Body of pancreas (tissue), 4 donors: Measurements from ENCODE around the gene SIRPA. TPM values are rescaled to one million over a fixed set of nuclear protein-coding genes. Genes with fewer than 3 reads are reported as not detected.

Experiments
- ATAC-seq: fragments of 150-250 bp; one replicate; pipeline ENCODE4 v1.9.1; 2016
- DNase-seq, 4 donors: peaks; one replicate each; pipeline ENCODE4 v3.0.0-alpha.2; 2019
- H3K27ac ChIP-seq, 4 donors: fragments of 200-600 bp; sonication (generic); 1 replicate in 3 of 4; 2 replicates in 1 of 4; pipeline versions ENCODE4 v1.5.1 to v1.6.1; 2016 to 2019; ENCODE audit warnings: mild to moderate bottlenecking in 1 of 4, mixed read lengths in 1 of 4, moderate library complexity in 1 of 4
- H3K27me3 ChIP-seq, 2 donors: fragments of 200-600 bp; sonication (generic); one replicate each; pipeline ENCODE4 v1.6.0; 2016; ENCODE audit warnings: mild to moderate bottlenecking in 1 of 2
- H3K36me3 ChIP-seq, 2 donors: fragments of 200-600 bp; sonication (generic); replicated peaks in 1 of 2; 2 replicates each; pipeline ENCODE4 v1.5.1; 2016; ENCODE audit warnings: low read depth in 2 of 2; ENCODE audit not compliant: insufficient read depth in 1 of 2
- H3K4me1 ChIP-seq: fragments of 200-600 bp; sonication (generic); one replicate; pipeline ENCODE4 v1.6.0; 2016
- H3K4me3 ChIP-seq, 2 donors: fragments of 200-600 bp; sonication (generic); 1 replicate in 1 of 2; 2 replicates in 1 of 2; pipeline ENCODE4 v1.5.1; 2016 to 2019
- H3K9me3 ChIP-seq, 3 donors: fragments of 200-600 bp; sonication (generic); 1 replicate in 2 of 3; 2 replicates in 1 of 3; pipeline ENCODE4 v1.5.1; 2016
- POLR2A ChIP-seq, 3 donors: fragments of 450-650 bp; IDR thresholded peaks; one replicate each; pipeline ENCODE4 v1.6.1; 2016; ENCODE audit warnings: antibody characterized with exemption in 3 of 3, mild to moderate bottlenecking in 2 of 3
- WGBS, 2 donors: methylation state at CpG; one replicate each; pipeline ENCODE4 v1.1.5; 2017; 5-methylcytosine and 5-hydroxymethylcytosine counted together
- intact Hi-C: fragments of 100-400 bp; cut with DNase I; formaldehyde crosslinking; loops from one replicate; pipeline ENCODE4 v1.15.1; 2023
- total RNA-seq, 2 donors: library from RNA; depleted of rRNA; stranded (reverse); fragments of >200 nt; gene quantifications; one replicate each; pipeline ENCODE4 v1.1.0, GENCODE V29; 2016
- TF ChIP-seq, protein P1 (sequence below), 7 experiments: fragments of 450-650 bp in 4 of 7; fragments of 200-600 bp in 3 of 7; sonication (generic) in 3 of 7; IDR thresholded peaks; one replicate each; pipeline ENCODE4 v1.5.1; 2016 to 2019; ENCODE audit warnings: antibody characterized with exemption in 7 of 7

The SIRPA gene
- total RNA-seq, 2 donors from 2014 or later, result 15.0 to 20.1 TPM

- H3K27me3 ChIP-seq, result no peaks in the 10 kb centered on the region
- DNase-seq, result peak in 1 of 4 donors; percentile 24
- TF ChIP-seq, protein P1, sequence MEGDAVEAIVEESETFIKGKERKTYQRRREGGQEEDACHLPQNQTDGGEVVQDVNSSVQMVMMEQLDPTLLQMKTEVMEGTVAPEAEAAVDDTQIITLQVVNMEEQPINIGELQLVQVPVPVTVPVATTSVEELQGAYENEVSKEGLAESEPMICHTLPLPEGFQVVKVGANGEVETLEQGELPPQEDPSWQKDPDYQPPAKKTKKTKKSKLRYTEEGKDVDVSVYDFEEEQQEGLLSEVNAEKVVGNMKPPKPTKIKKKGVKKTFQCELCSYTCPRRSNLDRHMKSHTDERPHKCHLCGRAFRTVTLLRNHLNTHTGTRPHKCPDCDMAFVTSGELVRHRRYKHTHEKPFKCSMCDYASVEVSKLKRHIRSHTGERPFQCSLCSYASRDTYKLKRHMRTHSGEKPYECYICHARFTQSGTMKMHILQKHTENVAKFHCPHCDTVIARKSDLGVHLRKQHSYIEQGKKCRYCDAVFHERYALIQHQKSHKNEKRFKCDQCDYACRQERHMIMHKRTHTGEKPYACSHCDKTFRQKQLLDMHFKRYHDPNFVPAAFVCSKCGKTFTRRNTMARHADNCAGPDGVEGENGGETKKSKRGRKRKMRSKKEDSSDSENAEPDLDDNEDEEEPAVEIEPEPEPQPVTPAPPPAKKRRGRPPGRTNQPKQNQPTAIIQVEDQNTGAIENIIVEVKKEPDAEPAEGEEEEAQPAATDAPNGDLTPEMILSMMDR (IDR thresholded peaks at IDR 0.05), result no peak
- no peak for TF ChIP-seq POLR2A (IDR thresholded peaks at IDR 0.05)
- peaks cover 25% of the 10 kb centered on the region for H3K4me1 ChIP-seq
- intact Hi-C loops, result no loop called here
- H3K4me3 ChIP-seq, result no peak overlapping the region
- ATAC-seq, result peak; percentile 57
- WGBS, 2 donors, result 45 to 67% methylated on average over 7 to 9 of the region's 9 CpGs
- no peaks in the 10 kb centered on the region for H3K36me3 ChIP-seq
- no peaks in the 10 kb centered on the region for H3K9me3 ChIP-seq
- peak overlapping the region in 2 of 4 donors; percentile 41 to 47 for H3K27ac ChIP-seq
Observed at GRCh38 chr20:1904135-1904534, 8.9 kb downstream of the SIRPA start.

DNA sequence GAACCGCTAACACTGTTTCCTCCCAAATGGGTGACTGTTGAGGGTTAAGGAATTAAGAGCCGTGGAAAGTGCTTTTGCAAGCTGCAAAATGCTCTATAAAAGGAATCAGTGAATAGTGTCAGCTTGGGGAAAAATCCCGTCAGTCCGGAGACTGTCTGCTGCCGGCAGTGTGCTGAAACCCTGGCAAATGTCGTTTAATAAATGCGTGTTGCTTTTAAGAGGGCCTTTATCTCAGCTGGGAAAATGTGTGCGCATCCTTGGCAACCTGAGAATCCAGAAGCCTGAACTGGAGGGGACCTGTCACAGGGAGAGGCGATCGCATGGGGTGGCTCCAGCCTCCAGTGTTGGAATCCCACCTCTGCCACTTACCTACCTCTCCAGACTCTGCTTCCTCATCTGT, 9.8 kb downstream of the SIRPA start:
- TF ChIP-seq, protein P1 (IDR thresholded peaks at IDR 0.05), result no peak
- no peak for TF ChIP-seq POLR2A (IDR thresholded peaks at IDR 0.05)
- intact Hi-C loops, result no loop called here
- no peak overlapping the region for H3K4me3 ChIP-seq
- H3K27me3 ChIP-seq, result no peaks in the 10 kb centered on the region
- H3K36me3 ChIP-seq, result no peaks in the 10 kb centered on the region
- DNase-seq, result no peak
- no peak for ATAC-seq
- 70 to 80% methylated on average over 7 to 10 of the region's 10 CpGs for WGBS, 2 donors
- H3K27ac ChIP-seq, result peak overlapping the region in 2 of 4 donors; percentile 41 to 47
- no peaks in the 10 kb centered on the region for H3K9me3 ChIP-seq
- H3K4me1 ChIP-seq, result peaks cover 20% of the 10 kb centered on the region

GRCh38 chr20:1905693-1906092, 10.5 kb downstream of the SIRPA start:
- Histone ChIP-seq H3K4me3 (no peak overlapping the region), H3K4me1 (peaks cover 13% of the 10 kb centered on the region), H3K9me3 (no peaks in the 10 kb centered on the region), H3K36me3 (no peaks in the 10 kb centered on the region), H3K27me3 (no peaks in the 10 kb centered on the region), H3K27ac (no peak overlapping the region)
- intact Hi-C loops, result no loop called here
- TF ChIP-seq POLR2A (IDR thresholded peaks at IDR 0.05), result no peak
- TF ChIP-seq, protein P1 (IDR thresholded peaks at IDR 0.05), result no peak
- 74 to 79% methylated on average over 4 to 9 of the region's 9 CpGs for WGBS, 2 donors
- DNase-seq (no peak), ATAC-seq (no peak)

DNA sequence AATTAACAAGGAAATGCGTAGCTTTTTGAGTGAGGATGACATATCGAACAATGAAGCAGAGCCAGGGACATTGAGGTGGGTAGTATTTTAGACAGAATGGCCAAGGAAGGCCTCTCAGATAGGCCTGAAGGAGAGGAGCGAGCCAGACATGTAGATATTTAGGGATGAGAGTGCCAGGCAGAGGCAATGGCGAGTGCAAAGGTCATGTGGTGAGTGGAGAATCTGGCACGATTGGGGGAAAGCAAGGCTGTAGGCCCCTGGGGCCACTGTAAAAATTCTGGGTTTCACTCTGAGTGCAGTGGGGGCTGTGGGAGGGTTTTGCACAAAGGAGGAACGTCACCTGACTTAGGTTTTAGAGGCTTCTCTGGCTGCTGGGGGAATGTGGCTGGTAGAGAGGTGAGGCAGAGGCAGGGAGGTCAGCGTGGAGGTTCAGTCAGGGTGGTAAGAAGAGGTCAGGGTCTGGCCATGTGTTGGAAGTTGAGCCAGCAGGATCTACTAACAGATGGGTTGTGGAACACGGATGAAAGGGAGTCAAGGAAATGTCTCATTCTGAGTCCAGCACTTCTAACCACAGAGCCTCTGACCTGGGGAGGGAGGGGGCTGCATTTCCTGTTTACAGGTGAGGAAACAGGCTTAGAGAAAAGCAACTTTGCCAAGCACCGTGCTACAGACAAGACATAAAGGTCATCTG, 11.3 kb downstream of the SIRPA start:
- H3K27me3 ChIP-seq, result no peaks in the 10 kb centered on the region
- H3K4me1 ChIP-seq, result peaks cover 11% of the 10 kb centered on the region
- DNase-seq (no peak), ATAC-seq (no peak)
- H3K9me3 ChIP-seq, result no peaks in the 10 kb centered on the region
- TF ChIP-seq POLR2A (IDR thresholded peaks at IDR 0.05), result no peak
- TF ChIP-seq, protein P1 (IDR thresholded peaks at IDR 0.05), result no peak
- WGBS, 2 donors, result 62 to 68% methylated on average over 9 of the region's 9 CpGs
- no peaks in the 10 kb centered on the region for H3K36me3 ChIP-seq
- H3K27ac ChIP-seq, result no peak overlapping the region
- intact Hi-C loops, result no loop called here
- H3K4me3 ChIP-seq, result no peak overlapping the region

DNA sequence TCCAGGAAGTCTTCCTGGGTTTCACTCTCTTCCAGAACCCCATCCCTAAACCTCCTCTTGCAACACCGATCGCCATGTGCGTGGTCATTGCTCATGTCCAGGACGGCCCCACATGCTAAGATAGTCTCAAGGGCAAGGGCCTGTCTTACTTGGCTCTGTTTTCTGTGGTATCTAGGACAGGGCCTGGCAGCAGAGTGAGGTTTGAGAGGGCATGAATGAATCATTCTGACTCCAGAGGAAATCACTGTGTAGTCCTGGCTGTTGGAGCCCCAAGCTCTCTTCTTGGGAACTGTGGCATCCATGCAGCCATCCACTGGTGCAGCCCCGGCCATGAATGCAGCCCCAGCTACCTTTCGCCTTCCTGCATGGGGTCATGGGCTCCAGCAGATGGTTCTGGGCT, 12.4 kb downstream of the SIRPA start:
- Histone ChIP-seq H3K36me3 (no peaks in the 10 kb centered on the region), H3K27me3 (no peaks in the 10 kb centered on the region), H3K9me3 (no peaks in the 10 kb centered on the region), H3K4me1 (peaks cover 11% of the 10 kb centered on the region), H3K4me3 (no peak overlapping the region), H3K27ac (no peak overlapping the region)
- ATAC-seq, result no peak
- 60 to 88% methylated on average over 4 to 6 of the region's 6 CpGs for WGBS, 2 donors
- DNase-seq, result no peak
- TF ChIP-seq, protein P1 (IDR thresholded peaks at IDR 0.05), result no peak
- no peak for TF ChIP-seq POLR2A (IDR thresholded peaks at IDR 0.05)
- intact Hi-C loops, result no loop called here
